Measurements from ENCODE around the gene FOXO4.

DNA sequence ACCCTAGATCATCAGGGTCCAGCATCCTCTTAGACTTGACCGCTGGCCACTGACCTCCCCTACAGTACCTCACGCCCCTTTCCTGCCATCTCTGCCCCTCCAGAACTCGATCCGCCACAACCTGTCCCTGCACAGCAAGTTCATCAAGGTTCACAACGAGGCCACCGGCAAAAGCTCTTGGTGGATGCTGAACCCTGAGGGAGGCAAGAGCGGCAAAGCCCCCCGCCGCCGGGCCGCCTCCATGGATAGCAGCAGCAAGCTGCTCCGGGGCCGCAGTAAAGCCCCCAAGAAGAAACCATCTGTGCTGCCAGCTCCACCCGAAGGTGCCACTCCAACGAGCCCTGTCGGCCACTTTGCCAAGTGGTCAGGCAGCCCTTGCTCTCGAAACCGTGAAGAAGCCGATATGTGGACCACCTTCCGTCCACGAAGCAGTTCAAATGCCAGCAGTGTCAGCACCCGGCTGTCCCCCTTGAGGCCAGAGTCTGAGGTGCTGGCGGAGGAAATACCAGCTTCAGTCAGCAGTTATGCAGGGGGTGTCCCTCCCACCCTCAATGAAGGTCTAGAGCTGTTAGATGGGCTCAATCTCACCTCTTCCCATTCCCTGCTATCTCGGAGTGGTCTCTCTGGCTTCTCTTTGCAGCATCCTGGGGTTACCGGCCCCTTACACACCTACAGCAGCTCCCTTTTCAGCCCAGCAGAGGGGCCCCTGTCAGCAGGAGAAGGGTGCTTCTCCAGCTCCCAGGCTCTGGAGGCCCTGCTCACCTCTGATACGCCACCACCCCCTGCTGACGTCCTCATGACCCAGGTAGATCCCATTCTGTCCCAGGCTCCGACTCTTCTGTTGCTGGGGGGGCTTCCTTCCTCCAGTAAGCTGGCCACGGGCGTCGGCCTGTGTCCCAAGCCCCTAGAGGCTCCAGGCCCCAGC is 5.2 kb downstream of the FOXO4 start:
- TF ChIP-seq GABPA (IDR thresholded peaks at IDR 0.05 in 1 of 2, conservative IDR thresholded peaks at IDR 0.05 in 1 of 2): no peak
- TF ChIP-seq, protein P1, sequence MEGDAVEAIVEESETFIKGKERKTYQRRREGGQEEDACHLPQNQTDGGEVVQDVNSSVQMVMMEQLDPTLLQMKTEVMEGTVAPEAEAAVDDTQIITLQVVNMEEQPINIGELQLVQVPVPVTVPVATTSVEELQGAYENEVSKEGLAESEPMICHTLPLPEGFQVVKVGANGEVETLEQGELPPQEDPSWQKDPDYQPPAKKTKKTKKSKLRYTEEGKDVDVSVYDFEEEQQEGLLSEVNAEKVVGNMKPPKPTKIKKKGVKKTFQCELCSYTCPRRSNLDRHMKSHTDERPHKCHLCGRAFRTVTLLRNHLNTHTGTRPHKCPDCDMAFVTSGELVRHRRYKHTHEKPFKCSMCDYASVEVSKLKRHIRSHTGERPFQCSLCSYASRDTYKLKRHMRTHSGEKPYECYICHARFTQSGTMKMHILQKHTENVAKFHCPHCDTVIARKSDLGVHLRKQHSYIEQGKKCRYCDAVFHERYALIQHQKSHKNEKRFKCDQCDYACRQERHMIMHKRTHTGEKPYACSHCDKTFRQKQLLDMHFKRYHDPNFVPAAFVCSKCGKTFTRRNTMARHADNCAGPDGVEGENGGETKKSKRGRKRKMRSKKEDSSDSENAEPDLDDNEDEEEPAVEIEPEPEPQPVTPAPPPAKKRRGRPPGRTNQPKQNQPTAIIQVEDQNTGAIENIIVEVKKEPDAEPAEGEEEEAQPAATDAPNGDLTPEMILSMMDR (IDR thresholded peaks at IDR 0.05; ENCODE audit: low read depth, low read length, missing input control): no peak
- TF ChIP-seq, protein P2, sequence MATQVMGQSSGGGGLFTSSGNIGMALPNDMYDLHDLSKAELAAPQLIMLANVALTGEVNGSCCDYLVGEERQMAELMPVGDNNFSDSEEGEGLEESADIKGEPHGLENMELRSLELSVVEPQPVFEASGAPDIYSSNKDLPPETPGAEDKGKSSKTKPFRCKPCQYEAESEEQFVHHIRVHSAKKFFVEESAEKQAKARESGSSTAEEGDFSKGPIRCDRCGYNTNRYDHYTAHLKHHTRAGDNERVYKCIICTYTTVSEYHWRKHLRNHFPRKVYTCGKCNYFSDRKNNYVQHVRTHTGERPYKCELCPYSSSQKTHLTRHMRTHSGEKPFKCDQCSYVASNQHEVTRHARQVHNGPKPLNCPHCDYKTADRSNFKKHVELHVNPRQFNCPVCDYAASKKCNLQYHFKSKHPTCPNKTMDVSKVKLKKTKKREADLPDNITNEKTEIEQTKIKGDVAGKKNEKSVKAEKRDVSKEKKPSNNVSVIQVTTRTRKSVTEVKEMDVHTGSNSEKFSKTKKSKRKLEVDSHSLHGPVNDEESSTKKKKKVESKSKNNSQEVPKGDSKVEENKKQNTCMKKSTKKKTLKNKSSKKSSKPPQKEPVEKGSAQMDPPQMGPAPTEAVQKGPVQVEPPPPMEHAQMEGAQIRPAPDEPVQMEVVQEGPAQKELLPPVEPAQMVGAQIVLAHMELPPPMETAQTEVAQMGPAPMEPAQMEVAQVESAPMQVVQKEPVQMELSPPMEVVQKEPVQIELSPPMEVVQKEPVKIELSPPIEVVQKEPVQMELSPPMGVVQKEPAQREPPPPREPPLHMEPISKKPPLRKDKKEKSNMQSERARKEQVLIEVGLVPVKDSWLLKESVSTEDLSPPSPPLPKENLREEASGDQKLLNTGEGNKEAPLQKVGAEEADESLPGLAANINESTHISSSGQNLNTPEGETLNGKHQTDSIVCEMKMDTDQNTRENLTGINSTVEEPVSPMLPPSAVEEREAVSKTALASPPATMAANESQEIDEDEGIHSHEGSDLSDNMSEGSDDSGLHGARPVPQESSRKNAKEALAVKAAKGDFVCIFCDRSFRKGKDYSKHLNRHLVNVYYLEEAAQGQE (IDR thresholded peaks at IDR 0.05): no peak
- no peak for TF ChIP-seq TAF1 (conservative IDR thresholded peaks at IDR 0.05)
- TF ChIP-seq, protein P3, sequence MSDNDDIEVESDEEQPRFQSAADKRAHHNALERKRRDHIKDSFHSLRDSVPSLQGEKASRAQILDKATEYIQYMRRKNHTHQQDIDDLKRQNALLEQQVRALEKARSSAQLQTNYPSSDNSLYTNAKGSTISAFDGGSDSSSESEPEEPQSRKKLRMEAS (IDR thresholded peaks at IDR 0.05): no peak
- TF ChIP-seq, protein P4, sequence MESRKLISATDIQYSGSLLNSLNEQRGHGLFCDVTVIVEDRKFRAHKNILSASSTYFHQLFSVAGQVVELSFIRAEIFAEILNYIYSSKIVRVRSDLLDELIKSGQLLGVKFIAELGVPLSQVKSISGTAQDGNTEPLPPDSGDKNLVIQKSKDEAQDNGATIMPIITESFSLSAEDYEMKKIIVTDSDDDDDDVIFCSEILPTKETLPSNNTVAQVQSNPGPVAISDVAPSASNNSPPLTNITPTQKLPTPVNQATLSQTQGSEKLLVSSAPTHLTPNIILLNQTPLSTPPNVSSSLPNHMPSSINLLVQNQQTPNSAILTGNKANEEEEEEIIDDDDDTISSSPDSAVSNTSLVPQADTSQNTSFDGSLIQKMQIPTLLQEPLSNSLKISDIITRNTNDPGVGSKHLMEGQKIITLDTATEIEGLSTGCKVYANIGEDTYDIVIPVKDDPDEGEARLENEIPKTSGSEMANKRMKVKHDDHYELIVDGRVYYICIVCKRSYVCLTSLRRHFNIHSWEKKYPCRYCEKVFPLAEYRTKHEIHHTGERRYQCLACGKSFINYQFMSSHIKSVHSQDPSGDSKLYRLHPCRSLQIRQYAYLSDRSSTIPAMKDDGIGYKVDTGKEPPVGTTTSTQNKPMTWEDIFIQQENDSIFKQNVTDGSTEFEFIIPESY (IDR thresholded peaks at IDR 0.05): no peak
- TF ChIP-seq RXRA (IDR thresholded peaks at IDR 0.05): no peak
- no peak for TF ChIP-seq YY1 (IDR thresholded peaks at IDR 0.05)
- no peak for TF ChIP-seq HNF4A (conservative IDR thresholded peaks at IDR 0.05)
- TF ChIP-seq JUND (IDR thresholded peaks at IDR 0.05): no peak
- no peak for TF ChIP-seq NR2F2 (IDR thresholded peaks at IDR 0.05)
- TF ChIP-seq, protein P5, sequence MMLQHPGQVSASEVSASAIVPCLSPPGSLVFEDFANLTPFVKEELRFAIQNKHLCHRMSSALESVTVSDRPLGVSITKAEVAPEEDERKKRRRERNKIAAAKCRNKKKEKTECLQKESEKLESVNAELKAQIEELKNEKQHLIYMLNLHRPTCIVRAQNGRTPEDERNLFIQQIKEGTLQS (IDR thresholded peaks at IDR 0.05): no peak
- TF ChIP-seq RAD21 (IDR thresholded peaks at IDR 0.05): no peak
- TF ChIP-seq SP1 (IDR thresholded peaks at IDR 0.05): no peak
